DND-41 (cell line): Measurements from ENCODE around the gene PPP1R12C.
"Not testable (repeated sequence)": the region's sequence is repeated elsewhere in the genome, so short reads cannot be mapped to it uniquely, and the experiment has no call there.

Source experiments
- ATAC-seq: fragments of 200-7000 bp; cut with Tn5 transposase; 3 replicates; pipeline ENCODE4 v1.9.1; 2021; ENCODE audit warnings: low read depth; ENCODE audit not compliant: insufficient read depth
- DNase-seq: peaks from one replicate; pipeline ENCODE4 v3.0.0-alpha.2; 2020
- H2AFZ ChIP-seq: 2 replicates; pipeline ENCODE4 v1.6.0; 2012; ENCODE audit warnings: low read depth, low read length
- H3K27ac ChIP-seq: 2 replicates; pipeline ENCODE4 v1.5.1; 2012; ENCODE audit warnings: low read length, inconsistent platforms
- H3K27me3 ChIP-seq: fragments of 200-600 bp; sonication (generic); 2 replicates; pipeline ENCODE4 v1.6.0; 2012; ENCODE audit warnings: low read length, mild to moderate bottlenecking, inconsistent platforms; ENCODE audit not compliant: insufficient read depth, poor library complexity
- H3K36me3 ChIP-seq: 2 replicates; pipeline ENCODE4 v1.5.1; 2012; ENCODE audit warnings: low read length, inconsistent platforms; ENCODE audit not compliant: insufficient read depth
- H3K4me1 ChIP-seq: 2 replicates; pipeline ENCODE4 v1.5.1; 2012; ENCODE audit warnings: mild to moderate bottlenecking, low read length; ENCODE audit not compliant: insufficient read depth
- H3K4me2 ChIP-seq: 2 replicates; pipeline ENCODE4 v1.6.0; 2012; ENCODE audit warnings: mild to moderate bottlenecking, moderate library complexity, low read length, inconsistent platforms; ENCODE audit not compliant: insufficient read depth
- H3K4me3 ChIP-seq, 2 experiments: fragments of 200-600 bp in 1 of 2; shearing (Covaris generic) in 1 of 2; 2 replicates each; pipeline ENCODE4 v1.5.1; 2012 to 2016; ENCODE audit warnings: inconsistent platforms in 2 of 2, low read length in 2 of 2, mild to moderate bottlenecking in 2 of 2, low read depth in 1 of 2, moderate library complexity in 1 of 2
- H3K79me2 ChIP-seq: 2 replicates; pipeline ENCODE4 v1.6.0; 2012; ENCODE audit warnings: low read length, inconsistent platforms; ENCODE audit not compliant: insufficient read depth
- H3K9ac ChIP-seq: 2 replicates; pipeline ENCODE4 v1.6.0; 2012; ENCODE audit warnings: low read depth, mild to moderate bottlenecking, inconsistent platforms, low read length, moderate library complexity
- H3K9me3 ChIP-seq: 2 replicates; pipeline ENCODE4 v1.5.1; 2012; ENCODE audit warnings: low read length, moderate library complexity, mild to moderate bottlenecking, inconsistent platforms; ENCODE audit not compliant: insufficient read depth, severe bottlenecking
- H4K20me1 ChIP-seq: 2 replicates; pipeline ENCODE4 v1.6.0; 2012; ENCODE audit warnings: low read length; ENCODE audit not compliant: insufficient read depth
- EZH2 ChIP-seq: IDR thresholded peaks from 3 replicates; pipeline ENCODE4 v1.6.1; 2012; ENCODE audit warnings: borderline replicate concordance, low read depth, mild to moderate bottlenecking, moderate library complexity, low read length, inconsistent platforms; ENCODE audit not compliant: severe bottlenecking
- TF ChIP-seq, protein P1 (sequence below): IDR thresholded peaks from 2 replicates; pipeline ENCODE4 v1.5.1; 2012; ENCODE audit warnings: borderline replicate concordance, low read length, moderate library complexity, mild to moderate bottlenecking; ENCODE audit not compliant: poor library complexity, severe bottlenecking; ENCODE audit errors: extremely low read depth

PPP1R12C gene

DNA sequence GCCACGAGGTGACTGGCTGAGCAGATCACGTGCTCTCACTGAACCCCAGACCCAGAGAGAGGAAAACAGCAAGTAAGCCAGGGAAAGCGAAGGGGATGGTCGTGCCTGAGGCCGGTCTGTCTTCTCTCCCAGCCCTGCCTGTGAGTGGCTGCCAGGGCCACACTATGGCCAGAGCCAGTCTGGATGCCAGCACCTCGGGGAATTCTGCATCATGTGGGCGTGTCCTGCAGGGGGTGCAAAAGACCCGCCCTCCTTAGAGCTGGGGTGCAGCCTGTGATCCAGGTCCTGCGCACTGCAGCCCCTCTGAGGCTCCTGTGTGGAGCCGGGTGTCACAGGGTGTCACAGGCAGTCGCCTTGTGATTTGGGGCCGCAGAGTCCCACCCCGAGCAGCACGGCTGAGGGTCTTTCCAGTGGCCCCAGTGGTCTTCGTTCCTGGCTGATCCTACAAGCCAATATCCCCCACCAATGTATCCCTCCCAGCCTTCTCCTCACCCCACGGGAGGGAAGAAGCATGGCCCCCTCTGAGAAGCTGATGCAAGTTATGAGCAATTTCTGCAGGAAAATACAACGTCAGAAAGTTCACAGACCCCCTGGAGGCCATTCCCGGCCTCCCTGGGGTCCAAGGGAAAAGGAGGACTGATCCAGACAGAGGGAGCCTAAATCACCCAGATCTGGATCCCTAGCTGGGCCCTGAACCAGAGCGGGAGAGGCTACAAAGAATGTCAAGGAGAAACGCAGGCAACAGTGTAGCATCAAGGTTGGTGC, 7.7 kb downstream of the PPP1R12C start:
- Histone ChIP-seq H3K4me2 (no peak overlapping the region), H3K79me2 (peaks cover 62% of the 10 kb centered on the region), H3K36me3 (peaks cover 50% of the 10 kb centered on the region), H3K27ac (no peak overlapping the region), H3K4me1 (peaks cover 7% of the 10 kb centered on the region), H4K20me1 (peaks cover 61% of the 10 kb centered on the region), H3K4me3 (no peak overlapping the region), H3K9ac (no peak overlapping the region), H3K27me3 (no peaks in the 10 kb centered on the region), H3K9me3 (no peaks in the 10 kb centered on the region), H2AFZ (no peak overlapping the region)
- TF ChIP-seq EZH2 = no peak
- TF ChIP-seq, protein P1, sequence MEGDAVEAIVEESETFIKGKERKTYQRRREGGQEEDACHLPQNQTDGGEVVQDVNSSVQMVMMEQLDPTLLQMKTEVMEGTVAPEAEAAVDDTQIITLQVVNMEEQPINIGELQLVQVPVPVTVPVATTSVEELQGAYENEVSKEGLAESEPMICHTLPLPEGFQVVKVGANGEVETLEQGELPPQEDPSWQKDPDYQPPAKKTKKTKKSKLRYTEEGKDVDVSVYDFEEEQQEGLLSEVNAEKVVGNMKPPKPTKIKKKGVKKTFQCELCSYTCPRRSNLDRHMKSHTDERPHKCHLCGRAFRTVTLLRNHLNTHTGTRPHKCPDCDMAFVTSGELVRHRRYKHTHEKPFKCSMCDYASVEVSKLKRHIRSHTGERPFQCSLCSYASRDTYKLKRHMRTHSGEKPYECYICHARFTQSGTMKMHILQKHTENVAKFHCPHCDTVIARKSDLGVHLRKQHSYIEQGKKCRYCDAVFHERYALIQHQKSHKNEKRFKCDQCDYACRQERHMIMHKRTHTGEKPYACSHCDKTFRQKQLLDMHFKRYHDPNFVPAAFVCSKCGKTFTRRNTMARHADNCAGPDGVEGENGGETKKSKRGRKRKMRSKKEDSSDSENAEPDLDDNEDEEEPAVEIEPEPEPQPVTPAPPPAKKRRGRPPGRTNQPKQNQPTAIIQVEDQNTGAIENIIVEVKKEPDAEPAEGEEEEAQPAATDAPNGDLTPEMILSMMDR = no peak
- no peak for DNase-seq
- no peak for ATAC-seq

DNA sequence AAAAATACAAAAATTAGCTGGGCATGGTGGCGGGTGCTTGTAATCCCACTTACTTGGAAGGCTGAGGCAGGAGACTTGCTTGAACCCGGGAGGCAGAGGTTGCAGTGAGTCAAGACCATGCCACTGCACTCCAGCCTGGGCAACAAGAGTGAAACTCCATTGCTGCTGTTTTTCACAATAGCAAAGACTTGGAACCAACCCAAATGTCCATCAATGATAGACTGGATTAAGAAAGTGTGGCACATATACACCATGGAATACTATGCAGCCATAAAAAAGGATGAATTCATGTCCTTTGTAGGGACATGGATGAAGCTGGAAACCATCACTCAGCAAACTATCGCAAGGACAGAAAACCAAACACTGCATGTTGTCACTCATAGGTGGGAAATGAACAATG, 10.2 kb downstream of the PPP1R12C start:
- not testable (repeated sequence) for H3K4me1 ChIP-seq, H3K4me3 ChIP-seq, DNase-seq, H3K4me2 ChIP-seq, H2AFZ ChIP-seq, H3K27me3 ChIP-seq, H3K9me3 ChIP-seq, ATAC-seq, H3K9ac ChIP-seq, H3K27ac ChIP-seq
- H3K79me2 ChIP-seq = peaks cover 40% of the 10 kb centered on the region
- peaks cover 38% of the 10 kb centered on the region for H4K20me1 ChIP-seq
- peaks cover 55% of the 10 kb centered on the region for H3K36me3 ChIP-seq

DNA sequence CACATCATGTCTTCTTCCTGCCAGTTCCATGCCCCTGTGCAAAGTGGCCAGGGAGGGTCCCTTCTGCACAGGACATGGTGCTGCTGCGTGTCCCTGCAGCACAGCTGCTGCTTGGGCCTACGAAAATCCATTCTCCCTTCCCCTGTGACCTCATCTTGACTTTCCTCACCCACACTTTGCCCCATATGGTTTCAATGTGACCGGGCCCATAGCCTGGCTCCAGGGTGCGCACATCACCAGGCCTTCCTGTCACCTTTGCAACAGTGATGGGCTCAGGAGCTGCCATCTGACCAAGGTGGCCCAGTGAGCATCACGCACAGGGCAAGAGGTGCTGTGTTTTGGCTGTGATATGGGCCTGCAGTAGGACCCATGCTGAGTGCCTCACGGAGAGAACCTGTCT, 10.8 kb downstream of the PPP1R12C start:
- Histone ChIP-seq H3K36me3 (peaks cover 58% of the 10 kb centered on the region), H3K9ac (no peak overlapping the region), H3K27ac (no peak overlapping the region), H3K79me2 (peaks cover 34% of the 10 kb centered on the region), H3K27me3 (no peaks in the 10 kb centered on the region), H3K4me2 (no peak overlapping the region), H2AFZ (no peak overlapping the region), H3K4me3 (no peak overlapping the region), H4K20me1 (peaks cover 33% of the 10 kb centered on the region), H3K4me1 (no peaks in the 10 kb centered on the region), H3K9me3 (no peaks in the 10 kb centered on the region)
- TF ChIP-seq, protein P1 = no peak
- TF ChIP-seq EZH2 = no peak
- ATAC-seq (no peak), DNase-seq (no peak)

DNA sequence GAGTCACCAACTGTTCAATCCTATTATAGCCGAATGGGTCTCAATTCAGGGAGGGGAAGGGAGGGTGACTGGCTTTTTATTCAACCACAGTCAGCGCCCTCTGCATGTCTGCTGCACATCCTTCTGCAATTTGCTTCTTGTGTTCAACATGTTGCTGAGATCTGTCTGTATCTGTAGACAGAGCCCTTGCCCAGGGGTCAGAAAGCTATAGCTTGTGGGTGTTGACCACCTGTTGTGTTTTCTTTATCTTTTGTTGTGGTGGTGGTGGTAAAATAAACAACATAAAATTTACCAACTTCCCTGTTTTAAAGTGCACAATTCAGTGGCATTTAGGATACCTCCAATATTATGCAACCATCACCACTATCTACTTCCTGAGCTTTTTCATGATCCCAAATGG, 12.2 kb downstream of the PPP1R12C start:
- DNase-seq (no peak), ATAC-seq (no peak)
- Histone ChIP-seq H3K27me3 (no peaks in the 10 kb centered on the region), H3K79me2 (peaks cover 26% of the 10 kb centered on the region), H4K20me1 (peaks cover 31% of the 10 kb centered on the region), H3K4me3 (no peak overlapping the region), H3K4me2 (no peak overlapping the region), H3K4me1 (no peaks in the 10 kb centered on the region), H3K36me3 (peaks cover 60% of the 10 kb centered on the region), H3K9me3 (no peaks in the 10 kb centered on the region), H2AFZ (no peak overlapping the region), H3K9ac (no peak overlapping the region), H3K27ac (no peak overlapping the region)
- TF ChIP-seq EZH2 = no peak
- TF ChIP-seq, protein P1 = no peak
